Prostate gland (tissue), 2 donors: ENCODE results near the gene CCDC73. TPM values are rescaled to one million over a fixed set of nuclear protein-coding genes. Genes with fewer than 3 reads are reported as not detected.
A peak's percentile ranks its signal among the peaks of the same experiment; 100 is the strongest.

Source experiments
- DNase-seq: peaks from one replicate; pipeline ENCODE4 v3.0.0-alpha.2; 2019; ENCODE audit warnings: low spot score
- H3K27ac ChIP-seq, 2 donors: fragments of 200-600 bp; sonication (generic); 2 replicates each; pipeline ENCODE4 v1.5.1; 2017 to 2019
- H3K27me3 ChIP-seq: fragments of 200-600 bp; sonication (generic); replicated peaks from 2 replicates; pipeline ENCODE4 v1.5.1; 2019; ENCODE audit not compliant: insufficient read depth
- H3K36me3 ChIP-seq, 2 donors: fragments of 200-600 bp; sonication (generic); 1 replicate in 1 of 2; 2 replicates in 1 of 2; pipeline versions ENCODE4 v1.5.1 to v1.8.1; 2017 to 2019
- H3K4me1 ChIP-seq: fragments of 200-600 bp; sonication (generic); replicated peaks from 2 replicates; pipeline ENCODE4 v1.5.1; 2019
- H3K4me3 ChIP-seq, 2 donors: fragments of 200-600 bp; sonication (generic); 2 replicates each; pipeline ENCODE4 v1.5.1; 2017 to 2019
- H3K9me3 ChIP-seq: fragments of 200-600 bp; sonication (generic); 2 replicates; pipeline ENCODE4 v1.5.1; 2017
- CTCF ChIP-seq, 4 experiments: fragments of 200-600 bp in 2 of 4; fragments of 450-650 bp in 2 of 4; sonication (generic) in 2 of 4; IDR thresholded peaks; 1 replicate in 3 of 4; 2 replicates in 1 of 4; pipeline ENCODE4 v1.5.1; 2016 to 2019; ENCODE audit warnings: antibody characterized with exemption in 4 of 4, mild to moderate bottlenecking in 2 of 4, moderate library complexity in 2 of 4
- POLR2A ChIP-seq: fragments of 450-650 bp; IDR thresholded peaks from one replicate; pipeline ENCODE4 v1.6.1; 2016; ENCODE audit warnings: antibody characterized with exemption, mild to moderate bottlenecking
- POLR2AphosphoS5 ChIP-seq: sonication (generic); formaldehyde crosslinking; IDR thresholded peaks from one replicate; pipeline ENCODE4 v1.6.1; 2017; ENCODE audit warnings: antibody characterized with exemption
- WGBS: methylation state at CpG from one replicate; pipeline ENCODE4 v1.1.5; 2018; 5-methylcytosine and 5-hydroxymethylcytosine counted together
- intact Hi-C: fragments of 100-400 bp; cut with DNase I; formaldehyde crosslinking; loops from one replicate; pipeline ENCODE4 v1.14.2; 2022
- total RNA-seq, 2 donors: library from RNA; depleted of rRNA; stranded (reverse); fragments of >200 nt; gene quantifications; one replicate each; pipeline ENCODE4 v1.1.0, GENCODE V29; 2016

CCDC73 gene
- total RNA-seq, 2 donors from 2014 or later = 0.09 to 2.7 TPM

- TF ChIP-seq POLR2AphosphoS5 (no peak), POLR2A (no peak), CTCF (IDR thresholded peaks at IDR 0.05) (no peak)
- Histone ChIP-seq H3K36me3 (no peaks in the 10 kb centered on the region), H3K4me3 (no peak overlapping the region), H3K9me3 (no peaks in the 10 kb centered on the region), H3K27ac (no peak overlapping the region), H3K27me3 (no peaks in the 10 kb centered on the region), H3K4me1 (no peaks in the 10 kb centered on the region)
- intact Hi-C loops = no loop called here
- 82% methylated on average over 4 of the region's 4 CpGs for WGBS
- DNase-seq = no peak
These were observed 22.9 kb upstream of the CCDC73 start for GRCh38 chr11:32817181-32817851.

GRCh38 chr11:32809313-32809712 is 14.9 kb upstream of the CCDC73 start:
- H3K4me1 ChIP-seq = no peaks in the 10 kb centered on the region
- H3K27me3 ChIP-seq = no peaks in the 10 kb centered on the region
- TF ChIP-seq POLR2A (no peak), CTCF (IDR thresholded peaks at IDR 0.05) (peak; percentile 10 to 61 (median 48))
- 29% methylated on average over 3 of the region's 3 CpGs for WGBS
- H3K36me3 ChIP-seq = no peaks in the 10 kb centered on the region
- H3K27ac ChIP-seq = no peak overlapping the region
- peak; percentile 73 for DNase-seq
- no peaks in the 10 kb centered on the region for H3K9me3 ChIP-seq
- intact Hi-C loops = loop anchor here (10.0 kb wide), 1 partner anchor 255 kb away; no protein-coding TSS in a partner anchor
- no peak overlapping the region for H3K4me3 ChIP-seq

- no peak for DNase-seq
- Histone ChIP-seq H3K36me3 (no peaks in the 10 kb centered on the region), H3K9me3 (no peaks in the 10 kb centered on the region), H3K4me1 (no peaks in the 10 kb centered on the region), H3K27ac (no peak overlapping the region), H3K27me3 (no peaks in the 10 kb centered on the region), H3K4me3 (no peak overlapping the region)
- TF ChIP-seq POLR2A = no peak
- TF ChIP-seq CTCF (IDR thresholded peaks at IDR 0.05) = no peak
- TF ChIP-seq POLR2AphosphoS5 = no peak
- intact Hi-C loops = loop anchor here (10.0 kb wide), 1 partner anchor 412 kb away; no protein-coding TSS in a partner anchor
- WGBS = 83% methylated on average over 3 of the region's 3 CpGs
These were observed 2.0 kb upstream of the CCDC73 start for GRCh38 chr11:32796425-32796824.

- peak; percentile 50 to 69 (median 66) for TF ChIP-seq CTCF (IDR thresholded peaks at IDR 0.05)
- TF ChIP-seq POLR2A = no peak
- TF ChIP-seq POLR2AphosphoS5 = no peak
- no peaks in the 10 kb centered on the region for H3K36me3 ChIP-seq
- H3K4me3 ChIP-seq = no peak overlapping the region
- no peaks in the 10 kb centered on the region for H3K27me3 ChIP-seq
- H3K27ac ChIP-seq = no peak overlapping the region
- intact Hi-C loops = loop anchor here (5.0 to 10.0 kb wide), 2 partner anchors 408 to 471 kb away; no protein-coding TSS in a partner anchor
- H3K9me3 ChIP-seq = no peaks in the 10 kb centered on the region
- peak; percentile 53 for DNase-seq
- WGBS = 20% methylated on average over 13 of the region's 13 CpGs
- H3K4me1 ChIP-seq = no peaks in the 10 kb centered on the region
These were observed 1.4 kb downstream of the CCDC73 start for GRCh38 chr11:32792948-32793475.
